Measurements from ENCODE around the gene CIBAR2. TPM values are rescaled to one million over a fixed set of nuclear protein-coding genes. Genes with fewer than 3 reads are reported as not detected.

Gene CIBAR2
- polyA plus RNA-seq, 3 donors: not detected

DNA sequence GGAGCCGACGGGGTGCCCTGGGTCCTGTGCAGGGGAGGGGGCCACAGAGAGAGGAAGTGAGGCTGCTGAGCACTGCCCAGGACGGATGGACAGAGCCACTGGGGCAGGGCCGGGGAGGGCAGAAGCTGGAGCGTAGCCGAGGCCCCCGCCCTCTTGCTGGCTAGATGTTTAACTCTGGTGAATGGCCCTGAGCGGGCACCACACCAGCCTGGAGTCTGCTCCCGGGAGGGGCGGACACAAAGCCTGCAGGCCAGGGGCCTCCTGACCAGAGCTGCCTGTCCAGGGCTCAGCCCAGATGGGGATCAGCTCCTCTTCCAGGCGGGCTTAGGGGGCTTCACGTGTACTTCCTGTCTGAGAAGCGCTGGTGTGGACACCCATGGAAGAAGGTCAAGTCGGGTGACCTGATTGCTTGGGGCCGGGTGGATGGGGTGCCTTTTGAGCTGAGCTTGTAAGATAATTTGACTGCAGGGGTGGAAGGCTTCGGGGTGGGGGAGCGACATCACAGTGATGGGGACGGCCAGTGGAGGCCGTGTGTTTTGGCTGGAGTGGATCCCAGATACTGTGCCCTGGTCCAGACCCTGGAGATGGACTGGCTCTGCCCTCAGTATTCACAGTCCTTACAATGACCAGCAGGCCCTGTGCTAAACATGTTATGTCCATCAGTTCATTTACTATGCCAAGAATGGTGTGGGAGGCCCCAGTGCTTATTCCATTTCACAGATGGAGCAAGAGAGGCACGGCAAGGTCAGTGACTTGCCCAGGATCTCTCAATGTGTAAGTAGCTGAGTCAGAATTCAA lies 33.7 kb upstream of the CIBAR2 start:
- H3K27ac ChIP-seq (ENCODE audit: low read depth, low read length): no peak overlapping the region
- WGBS, 3 donors: 70 to 84% (median 84%) methylated on average over 20 of the region's 20 CpGs

DNA sequence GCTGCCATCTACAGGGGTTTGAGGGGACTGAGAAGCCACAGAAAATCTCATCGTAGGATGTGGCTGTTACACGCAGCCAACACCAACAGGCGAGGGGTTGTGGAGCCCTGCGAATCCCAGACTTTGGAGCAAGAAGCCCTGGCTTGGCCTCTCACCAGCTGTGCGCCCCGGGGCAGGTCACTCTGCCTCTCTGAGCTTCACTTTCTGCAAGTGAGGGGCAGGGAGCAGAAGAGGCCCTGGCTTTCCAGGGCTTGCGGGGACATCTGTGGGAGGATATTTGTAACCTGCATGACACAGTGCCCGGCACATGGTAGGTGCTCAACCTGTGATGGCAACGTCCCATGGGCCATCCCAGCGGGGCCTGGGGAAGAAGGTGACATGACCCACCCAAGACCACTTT lies 32.9 kb upstream of the CIBAR2 start:
- no peak overlapping the region for H3K27ac ChIP-seq (ENCODE audit: low read depth, low read length)
- 94 to 98% (median 96%) methylated on average over 10 of the region's 10 CpGs for WGBS, 3 donors

DNA sequence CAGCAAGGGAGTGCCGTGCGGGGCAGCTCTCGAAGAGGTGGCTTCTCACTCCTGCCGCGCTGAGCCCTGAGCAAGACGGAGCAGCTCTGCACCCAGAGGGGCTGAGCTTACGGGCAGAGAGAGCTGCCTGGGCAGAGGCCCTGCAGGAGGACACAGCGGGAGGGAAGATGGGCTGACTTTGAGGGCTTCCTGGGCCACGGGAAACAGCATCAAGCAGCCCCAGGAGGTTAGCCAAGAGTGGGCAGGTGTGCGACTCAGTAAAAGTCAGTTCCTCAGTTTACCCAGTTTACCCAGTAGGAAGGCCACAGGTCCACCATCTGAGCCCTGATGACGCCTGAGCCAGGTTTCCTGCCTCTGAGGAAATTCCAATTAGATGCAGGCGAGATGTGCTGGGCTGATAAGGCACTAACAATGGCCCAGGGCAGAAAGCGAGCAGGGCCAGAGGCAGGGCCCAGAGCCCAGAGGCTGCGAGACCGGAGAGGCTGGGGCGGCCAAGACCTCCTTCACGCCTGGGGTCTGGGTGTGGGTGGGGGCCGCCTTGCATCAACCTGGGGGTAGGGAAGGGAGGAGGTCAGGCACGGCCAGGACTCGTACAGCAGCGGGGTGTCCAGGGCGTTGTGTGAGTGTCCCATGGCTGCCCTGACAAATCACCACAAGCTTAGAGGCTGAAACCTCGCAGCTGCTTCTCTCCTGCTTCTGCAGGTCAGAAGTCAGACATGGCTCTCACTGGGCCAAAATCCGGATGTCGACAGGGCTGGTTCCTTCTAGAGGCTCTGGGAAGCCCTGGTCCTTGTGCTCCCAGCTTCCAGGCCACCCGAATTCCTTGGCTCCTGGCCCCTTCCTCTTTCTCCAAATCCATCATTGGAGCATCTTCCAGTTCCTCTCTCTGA lies 32.0 kb upstream of the CIBAR2 start:
- 73 to 86% (median 79%) methylated on average over 26 of the region's 26 CpGs for WGBS, 3 donors
- no peak overlapping the region for H3K27ac ChIP-seq (ENCODE audit: low read depth, low read length)

DNA sequence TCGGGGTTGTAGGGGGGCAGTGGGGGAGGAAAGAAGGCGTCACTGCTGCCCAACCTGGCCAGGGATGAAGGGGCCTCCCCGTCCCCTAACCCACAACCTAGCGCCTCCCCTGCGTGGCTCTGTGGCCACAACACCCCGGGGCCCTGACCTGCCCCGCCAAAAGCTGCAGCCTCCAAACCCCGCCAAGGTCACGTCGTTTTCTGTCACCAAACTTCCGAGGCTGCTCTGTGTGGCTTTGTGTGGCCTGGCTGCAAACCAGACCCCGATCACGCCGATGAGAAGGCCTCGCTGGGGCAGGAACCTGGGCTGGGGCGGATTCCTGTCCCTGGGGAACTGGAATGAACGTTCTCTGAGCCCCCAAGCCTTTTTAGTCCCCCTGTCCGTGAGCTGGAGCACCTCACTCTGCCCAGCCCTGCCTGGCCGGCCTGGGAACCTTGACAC lies 30.5 kb upstream of the CIBAR2 start:
- 64 to 83% (median 66%) methylated on average over 19 of the region's 19 CpGs for WGBS, 3 donors
- H3K27ac ChIP-seq (ENCODE audit: low read depth, low read length): no peak overlapping the region

DNA sequence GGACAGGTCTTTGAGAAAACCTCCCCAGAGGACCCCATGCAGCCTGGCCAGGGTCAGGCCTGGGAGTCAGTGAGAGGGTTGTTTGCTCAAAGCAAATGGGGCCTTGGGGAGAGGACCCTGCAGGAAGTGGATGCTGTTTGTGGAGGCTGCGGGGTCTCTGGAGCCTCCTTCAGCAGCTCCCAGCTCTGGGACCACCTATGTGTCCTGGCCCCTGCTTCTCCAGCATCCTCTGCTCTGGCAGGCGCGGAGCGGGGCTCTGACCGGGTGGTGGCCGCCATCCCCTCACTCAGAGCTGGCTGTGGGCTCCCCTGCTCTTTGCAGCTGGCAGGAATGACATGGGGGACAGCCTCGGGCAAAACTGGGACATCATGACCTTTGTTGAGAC lies 29.8 kb upstream of the CIBAR2 start:
- 84 to 89% (median 86%) methylated on average over 7 of the region's 7 CpGs for WGBS, 3 donors
- H3K27ac ChIP-seq (ENCODE audit: low read depth, low read length): no peak overlapping the region

DNA sequence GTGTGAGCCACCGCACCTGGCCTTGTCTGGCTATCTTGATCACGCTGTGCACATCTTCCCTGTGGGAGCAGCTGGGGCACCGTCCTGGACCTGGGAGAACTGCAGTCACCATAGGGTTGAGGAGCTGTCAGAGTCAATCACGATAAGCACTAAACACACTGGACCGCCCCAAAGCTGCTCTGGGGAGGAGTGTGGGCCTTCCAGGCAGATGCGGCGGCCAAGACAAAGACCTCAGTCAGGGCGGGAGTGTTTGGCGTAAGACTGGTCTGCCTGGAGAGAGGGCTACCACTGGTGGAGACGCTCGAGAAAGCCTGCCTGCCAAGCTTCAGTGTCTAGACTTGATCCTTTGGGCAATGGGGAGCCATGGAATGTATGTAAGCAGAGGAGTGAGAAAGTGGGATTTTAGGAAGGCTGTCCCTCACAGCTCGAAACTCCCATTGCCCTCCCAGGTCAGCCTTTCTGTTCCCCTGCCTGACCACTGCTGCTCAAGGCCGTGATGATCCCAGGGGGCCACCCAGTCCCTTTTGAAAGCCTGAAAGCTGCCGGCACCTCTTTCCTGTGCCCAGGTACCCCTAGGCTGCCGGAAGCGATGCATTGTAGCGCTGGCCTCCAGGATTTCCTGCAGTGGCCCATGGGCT lies 29.3 kb upstream of the CIBAR2 start:
- H3K27ac ChIP-seq (ENCODE audit: low read depth, low read length): no peak overlapping the region
- WGBS, 3 donors: 66 to 84% (median 77%) methylated on average over 17 of the region's 17 CpGs

DNA sequence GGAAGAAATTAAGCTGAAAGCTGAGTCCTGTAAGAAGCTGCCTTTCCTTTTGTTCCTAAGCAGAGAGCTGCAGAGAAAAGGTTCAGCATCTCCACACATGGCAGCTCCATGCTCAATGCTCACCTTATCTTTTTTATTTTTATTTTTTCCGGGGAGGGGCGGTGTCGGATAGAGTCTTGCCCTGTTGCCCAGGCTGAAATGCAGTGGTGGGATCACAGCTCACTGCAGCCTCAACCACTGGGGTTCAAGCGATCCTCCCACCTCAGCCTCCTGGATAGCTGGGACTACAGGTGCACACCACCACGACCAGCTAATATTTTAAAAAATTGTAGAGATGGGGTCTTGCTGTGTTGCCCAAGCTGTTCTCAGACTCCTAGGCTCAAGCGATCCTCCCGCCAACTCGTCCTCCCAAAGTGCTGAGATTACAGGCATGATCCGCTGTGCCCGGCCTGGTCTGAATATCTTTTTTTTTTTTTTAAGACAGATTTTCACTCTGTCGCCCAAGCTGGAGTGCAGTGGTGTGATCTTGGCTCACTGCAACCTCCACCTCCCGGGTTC lies 28.3 kb upstream of the CIBAR2 start:
- no peak overlapping the region for H3K27ac ChIP-seq (ENCODE audit: low read depth, low read length)
- 84 to 95% (median 89%) methylated on average over 12 of the region's 12 CpGs for WGBS, 3 donors

DNA sequence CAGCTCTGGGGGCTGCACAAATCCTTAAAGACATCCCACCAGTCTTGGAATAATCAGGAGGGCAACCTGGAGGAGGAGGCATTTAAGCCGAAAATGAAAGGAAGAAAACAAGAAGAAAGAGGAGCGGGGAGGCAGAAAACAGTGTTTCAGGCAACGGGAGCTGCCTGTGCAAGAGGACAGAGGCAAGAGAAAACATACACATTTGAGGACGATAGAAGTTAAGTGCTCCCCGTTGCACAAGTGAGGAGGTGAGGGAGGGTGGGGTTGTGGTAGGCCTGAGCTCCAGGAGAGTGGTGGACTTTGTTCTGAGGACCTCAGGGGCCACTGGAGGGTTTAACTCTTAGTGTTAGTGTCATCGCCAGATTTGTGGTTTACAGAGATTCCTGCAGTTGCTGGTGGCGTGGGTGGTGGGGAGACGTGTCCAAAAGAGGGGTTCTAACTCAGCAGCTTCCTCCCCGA lies 27.6 kb upstream of the CIBAR2 start:
- WGBS, 3 donors: 81 to 88% (median 83%) methylated on average over 9 of the region's 9 CpGs
- no peak overlapping the region for H3K27ac ChIP-seq (ENCODE audit: low read depth, low read length)

DNA sequence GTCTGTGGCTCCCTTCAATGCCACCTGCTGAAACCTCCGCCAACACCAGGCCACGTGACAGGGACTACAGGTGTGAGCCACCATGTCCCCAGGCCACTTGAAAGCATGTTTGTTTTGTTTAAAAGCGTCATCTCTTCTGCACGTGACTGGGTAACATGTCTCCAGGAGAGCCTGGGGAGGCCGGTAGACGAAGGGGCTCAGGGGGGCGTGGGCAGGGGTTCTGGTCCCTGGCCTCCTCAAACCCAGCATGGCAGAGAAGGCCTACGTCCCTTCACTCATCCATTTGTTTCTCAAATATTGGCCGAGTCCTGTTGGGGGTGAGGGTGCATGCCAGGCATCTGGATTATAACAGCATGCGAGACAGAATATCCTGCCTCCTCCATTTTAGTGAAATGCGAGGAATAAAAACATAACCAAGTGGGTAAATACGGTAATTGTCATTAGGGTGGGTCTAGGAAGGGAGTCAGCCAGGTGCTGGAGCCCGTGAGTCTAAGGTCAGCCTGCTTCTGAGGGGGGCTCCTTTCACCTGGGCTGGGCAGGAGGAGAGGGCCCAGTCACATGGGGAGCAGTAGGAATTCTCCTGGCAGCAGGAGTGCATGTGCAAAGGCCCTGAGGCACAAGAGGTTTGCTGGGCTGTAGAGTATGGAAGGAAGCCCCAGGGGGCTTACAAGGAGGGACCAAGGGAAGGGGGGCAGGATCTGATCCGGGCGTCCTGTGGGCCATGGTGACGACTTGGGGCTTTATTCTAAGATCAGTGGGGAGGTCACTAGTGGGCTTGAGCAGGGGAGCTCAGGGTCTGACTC lies 26.8 kb upstream of the CIBAR2 start:
- no peak overlapping the region for H3K27ac ChIP-seq (ENCODE audit: low read depth, low read length)
- WGBS, 3 donors: 78 to 93% (median 87%) methylated on average over 16 of the region's 16 CpGs

DNA sequence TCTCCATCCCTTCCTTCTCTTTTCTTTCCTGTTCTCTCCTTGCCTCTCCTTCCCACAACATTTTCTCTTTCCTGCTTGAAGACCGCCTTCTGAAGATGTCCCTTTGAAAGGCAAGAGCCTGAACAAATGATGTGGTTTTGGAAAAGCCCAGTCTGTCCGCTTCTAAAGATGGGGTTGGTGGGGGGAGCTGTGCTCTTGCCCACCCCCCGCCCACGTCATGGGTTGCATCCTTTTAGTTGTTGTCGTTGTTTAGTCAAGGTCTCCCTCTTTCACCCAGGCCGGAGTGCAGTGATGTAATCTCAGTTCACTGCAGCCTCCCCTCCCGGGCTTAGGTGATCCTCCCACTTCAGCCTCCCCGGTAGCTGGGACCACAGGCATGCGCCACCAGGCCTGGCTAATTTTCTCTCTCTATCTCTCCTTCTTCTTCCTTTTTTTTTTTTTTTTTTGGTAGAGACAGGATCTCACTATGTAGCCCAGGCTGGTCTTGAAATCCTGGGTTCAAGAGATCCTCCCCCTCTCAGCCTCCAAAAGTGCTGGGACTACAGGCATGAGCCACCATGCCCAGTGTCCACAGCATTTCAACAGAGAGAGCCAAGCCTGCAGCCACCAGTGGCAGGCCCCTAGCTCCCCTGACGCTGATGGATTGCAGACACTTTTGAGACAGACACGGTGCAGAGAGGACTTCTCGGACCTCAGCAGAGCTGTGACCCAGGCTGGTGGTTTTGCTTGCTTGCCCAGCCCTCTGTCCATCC lies 26.0 kb upstream of the CIBAR2 start:
- WGBS, 3 donors: 72 to 80% (median 79%) methylated on average over 12 of the region's 12 CpGs
- no peak overlapping the region for H3K27ac ChIP-seq (ENCODE audit: low read depth, low read length)

DNA sequence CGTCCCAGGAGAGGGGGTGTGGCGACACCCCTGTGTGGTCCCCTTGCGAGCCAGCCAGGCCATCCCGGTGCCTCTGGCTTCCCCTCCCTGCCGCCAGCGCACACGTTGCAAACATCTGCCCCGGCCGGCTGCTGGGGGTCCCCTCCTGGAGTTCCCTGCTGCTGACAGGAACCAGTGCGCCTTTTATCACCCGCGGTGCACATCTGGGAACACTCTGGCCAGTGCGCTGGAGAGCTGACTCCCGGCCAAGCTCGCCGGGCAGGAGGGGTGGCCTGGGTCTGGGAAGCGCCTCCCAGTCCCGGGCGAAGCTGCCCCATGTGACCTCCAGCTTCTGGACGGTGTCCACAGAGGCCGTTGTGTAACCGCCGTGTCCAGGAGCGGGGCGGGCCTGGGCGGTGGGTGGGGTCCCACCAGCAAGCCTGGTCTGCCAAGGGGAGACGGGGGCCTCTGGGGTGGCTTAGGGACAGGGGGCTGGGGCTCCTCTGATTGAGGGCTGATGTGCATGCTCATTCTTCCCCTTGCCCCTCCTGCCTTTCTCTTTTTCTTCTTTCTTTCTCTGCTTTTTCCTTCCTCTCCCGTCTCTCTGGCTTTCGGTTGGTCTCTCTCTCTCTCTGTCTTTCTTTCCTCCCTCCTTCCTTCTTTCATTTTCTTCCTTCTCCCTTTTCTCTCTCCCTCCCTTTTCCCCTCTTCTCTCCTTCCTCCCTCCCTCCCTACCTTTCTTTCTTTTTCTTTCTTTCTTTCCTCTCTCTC lies 25.2 kb upstream of the CIBAR2 start:
- WGBS, 3 donors: 2 to 6% (median 3%) methylated on average over 29 of the region's 29 CpGs
- no peak overlapping the region for H3K27ac ChIP-seq (ENCODE audit: low read depth, low read length)

DNA sequence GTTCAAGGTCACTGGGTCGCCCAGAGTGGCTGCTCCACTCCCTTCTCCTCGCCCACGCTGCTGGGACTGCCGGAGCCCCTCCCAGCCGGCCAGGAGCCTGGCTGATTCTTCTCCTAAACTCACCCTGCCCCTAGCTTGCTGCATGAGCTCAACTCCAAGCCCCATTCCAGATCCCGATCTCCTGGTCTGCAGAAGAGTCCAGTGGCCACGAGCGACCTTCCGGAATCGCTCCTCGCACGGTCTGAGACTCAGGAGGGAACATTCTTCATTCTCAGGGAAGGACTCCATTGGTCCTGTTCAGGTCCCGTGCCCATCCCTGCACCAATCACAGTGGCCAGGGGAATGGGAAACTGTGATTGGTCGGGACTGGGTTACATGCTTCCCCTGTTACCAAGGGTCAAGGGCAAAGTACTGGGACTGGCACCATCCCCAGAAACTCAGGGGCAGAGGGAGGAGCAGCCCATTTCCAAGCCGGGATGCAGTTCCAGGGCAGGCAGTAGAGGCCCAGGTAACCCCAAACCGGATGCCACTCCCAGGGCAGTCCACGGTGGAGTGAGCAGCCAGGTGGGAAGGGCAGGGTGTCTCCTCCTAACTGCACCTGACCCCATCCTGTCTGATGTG lies 24.5 kb upstream of the CIBAR2 start:
- no peak overlapping the region for H3K27ac ChIP-seq (ENCODE audit: low read depth, low read length)
- 44 to 59% (median 49%) methylated on average over 17 of the region's 17 CpGs for WGBS, 3 donors

DNA sequence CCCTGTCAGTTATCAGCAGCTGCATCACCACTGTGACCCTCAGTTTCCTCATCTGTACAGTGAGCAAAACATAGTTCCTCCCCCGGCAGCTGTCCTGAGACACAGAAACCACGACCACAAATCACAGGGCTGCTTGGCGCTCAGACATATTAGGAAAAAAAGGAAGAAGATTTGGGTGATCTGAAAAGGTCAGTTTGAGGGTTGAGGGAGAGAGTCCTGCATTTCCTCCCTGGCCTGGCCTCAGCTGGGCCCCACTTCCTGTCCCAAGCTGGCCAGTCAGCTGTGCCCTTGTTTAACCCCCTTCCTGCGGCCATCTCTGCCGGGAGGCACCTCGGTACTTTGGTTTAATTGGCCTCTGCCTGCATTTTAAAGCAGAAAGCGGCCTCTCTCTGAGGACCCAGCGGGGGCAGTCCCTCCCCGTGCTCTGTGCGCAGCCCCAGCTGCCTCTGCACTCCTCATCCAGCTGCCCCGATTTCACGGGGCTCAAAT lies 24.0 kb upstream of the CIBAR2 start:
- 23 to 57% (median 27%) methylated on average over 12 of the region's 12 CpGs for WGBS, 3 donors

DNA sequence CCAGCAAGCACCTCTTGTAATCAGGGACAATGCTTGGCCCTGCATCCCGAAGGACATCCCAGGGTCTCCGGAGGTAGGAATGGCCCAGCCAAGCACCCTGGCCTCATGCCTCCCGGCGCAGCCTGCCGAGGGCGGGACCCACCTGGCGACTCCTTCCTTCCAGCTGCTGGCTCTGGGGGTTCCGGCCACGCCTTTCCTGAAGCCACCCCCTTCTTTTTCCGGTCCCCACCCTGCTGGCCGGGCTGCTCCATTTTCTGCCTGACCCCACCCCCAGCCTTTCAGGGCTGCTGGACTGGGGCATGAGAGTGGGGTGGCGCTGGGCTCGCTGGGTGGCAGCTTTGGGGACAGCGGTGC lies 22.5 kb upstream of the CIBAR2 start:
- WGBS, 3 donors: 60 to 81% (median 70%) methylated on average over 13 to 14 of the region's 14 CpGs
- H3K27ac ChIP-seq (ENCODE audit: low read depth, low read length): no peak overlapping the region

More for the DNA sequence above, 24.0 kb upstream of the CIBAR2 start:
- no peak overlapping the region for H3K27ac ChIP-seq (ENCODE audit: low read depth, low read length)

DNA sequence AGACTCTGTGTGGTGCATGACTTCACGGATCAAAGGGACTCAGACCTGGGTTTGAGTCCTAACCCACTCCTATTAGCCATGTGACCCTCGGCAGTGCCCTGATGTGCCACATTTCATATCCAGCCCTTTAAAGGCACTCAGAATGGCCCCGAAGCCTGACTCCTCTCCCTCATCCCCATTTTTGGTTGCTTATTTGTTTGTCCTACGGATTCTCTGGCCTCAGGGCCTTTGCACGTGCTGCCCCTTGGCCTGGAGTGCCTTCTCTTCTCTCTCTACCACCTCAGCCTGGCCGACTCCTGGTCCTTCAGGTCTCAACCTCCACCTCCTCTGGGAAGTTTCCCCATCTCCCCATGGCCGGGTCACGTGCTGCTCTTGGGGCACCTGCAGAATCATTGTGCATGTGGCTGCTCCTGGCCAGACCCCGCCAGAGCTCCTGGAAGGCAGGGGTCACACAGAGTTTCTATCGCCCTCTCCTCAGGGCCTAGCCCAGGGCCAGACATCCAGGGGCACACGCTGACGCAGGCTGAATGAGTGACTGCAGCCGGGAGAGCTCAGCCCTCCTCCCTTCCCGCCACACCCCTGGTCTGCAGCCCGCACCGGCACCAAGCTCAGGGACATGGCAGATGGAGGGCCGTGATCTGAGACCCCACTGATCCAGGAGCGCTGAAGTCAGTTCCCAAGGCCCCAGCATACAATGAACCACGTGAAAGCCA lies 22.0 kb upstream of the CIBAR2 start:
- WGBS, 3 donors: 84 to 92% (median 87%) methylated on average over 19 of the region's 19 CpGs
- no peak overlapping the region for H3K27ac ChIP-seq (ENCODE audit: low read depth, low read length)

DNA sequence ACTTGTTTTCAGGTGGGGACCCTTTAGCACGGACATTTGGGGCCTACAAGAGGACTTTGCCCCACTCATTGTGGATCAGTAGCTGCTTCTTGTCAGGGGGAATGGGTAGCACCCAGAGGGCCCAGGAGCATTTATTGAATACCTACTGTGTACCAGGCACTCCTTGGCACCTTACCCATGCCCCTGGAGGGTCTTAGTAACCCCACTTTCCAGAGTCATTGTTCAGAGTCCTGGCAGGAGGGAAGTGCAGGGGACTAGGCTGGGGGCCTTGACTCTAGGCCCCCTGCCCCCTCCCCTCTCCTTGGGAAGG lies 21.0 kb upstream of the CIBAR2 start:
- no peak overlapping the region for H3K27ac ChIP-seq (ENCODE audit: low read depth, low read length)
- WGBS, 3 donors: 86 to 100% (median 90%) methylated on average over 1 of the region's 1 CpG
